Measurements from ENCODE around the gene SALL4.

SALL4 gene

GRCh38 chr20:51760905-51761546 is 41.3 kb downstream of the SALL4 start:
- TF ChIP-seq GATA3 (IDR thresholded peaks at IDR 0.05; ENCODE audit: low read depth, low read length), result no peak
- TF ChIP-seq GATA2 (IDR thresholded peaks at IDR 0.05; ENCODE audit: low read depth, low read length), result no peak

GRCh38 chr20:51759769-51760510 is 42.4 kb downstream of the SALL4 start:
- TF ChIP-seq GATA2 (IDR thresholded peaks at IDR 0.05; ENCODE audit: low read depth, low read length), result no peak
- TF ChIP-seq GATA3 (IDR thresholded peaks at IDR 0.05; ENCODE audit: low read depth, low read length), result no peak

- TF ChIP-seq GATA2 (IDR thresholded peaks at IDR 0.05; ENCODE audit: low read depth, low read length) (no peak), GATA3 (IDR thresholded peaks at IDR 0.05; ENCODE audit: low read depth, low read length) (no peak)
These were observed 43.3 kb downstream of the SALL4 start for GRCh38 chr20:51758978-51759544.

GRCh38 chr20:51757226-51757625 is 45.1 kb downstream of the SALL4 start:
- TF ChIP-seq GATA3 (IDR thresholded peaks at IDR 0.05; ENCODE audit: low read depth, low read length), result no peak

GRCh38 chr20:51756653-51757052 is 45.7 kb downstream of the SALL4 start:
- TF ChIP-seq GATA3 (IDR thresholded peaks at IDR 0.05; ENCODE audit: low read depth, low read length) (no peak), GATA2 (IDR thresholded peaks at IDR 0.05; ENCODE audit: low read depth, low read length) (no peak)

- no peak for TF ChIP-seq GATA3 (IDR thresholded peaks at IDR 0.05; ENCODE audit: low read depth, low read length)
- TF ChIP-seq GATA2 (IDR thresholded peaks at IDR 0.05; ENCODE audit: low read depth, low read length), result no peak
These were observed 49.9 kb downstream of the SALL4 start for GRCh38 chr20:51752343-51752951.

GRCh38 chr20:51750770-51751388 is 51.4 kb downstream of the SALL4 start:
- TF ChIP-seq GATA2 (IDR thresholded peaks at IDR 0.05; ENCODE audit: low read depth, low read length), result no peak
- no peak for TF ChIP-seq GATA3 (IDR thresholded peaks at IDR 0.05; ENCODE audit: low read depth, low read length)

GRCh38 chr20:51750037-51750769 is 52.1 kb downstream of the SALL4 start:
- TF ChIP-seq GATA2 (IDR thresholded peaks at IDR 0.05; ENCODE audit: low read depth, low read length), result no peak
- no peak for TF ChIP-seq GATA3 (IDR thresholded peaks at IDR 0.05; ENCODE audit: low read depth, low read length)

GRCh38 chr20:51749674-51750036 is 52.7 kb downstream of the SALL4 start:
- TF ChIP-seq GATA3 (IDR thresholded peaks at IDR 0.05; ENCODE audit: low read depth, low read length) (no peak), GATA2 (IDR thresholded peaks at IDR 0.05; ENCODE audit: low read depth, low read length) (no peak)

- no peak for TF ChIP-seq GATA2 (IDR thresholded peaks at IDR 0.05; ENCODE audit: low read depth, low read length)
- TF ChIP-seq GATA3 (IDR thresholded peaks at IDR 0.05; ENCODE audit: low read depth, low read length), result no peak
These were observed 55.0 kb downstream of the SALL4 start for GRCh38 chr20:51747182-51747911.

- TF ChIP-seq GATA2 (IDR thresholded peaks at IDR 0.05; ENCODE audit: low read depth, low read length), result no peak
- no peak for TF ChIP-seq GATA3 (IDR thresholded peaks at IDR 0.05; ENCODE audit: low read depth, low read length)
These were observed 56.5 kb downstream of the SALL4 start for GRCh38 chr20:51745804-51746203.

GRCh38 chr20:51740838-51741237 is 61.5 kb downstream of the SALL4 start:
- no peak for TF ChIP-seq GATA3 (IDR thresholded peaks at IDR 0.05; ENCODE audit: low read depth, low read length)
- no peak for TF ChIP-seq GATA2 (IDR thresholded peaks at IDR 0.05; ENCODE audit: low read depth, low read length)

GRCh38 chr20:51739722-51740249 is 62.5 kb downstream of the SALL4 start:
- no peak for TF ChIP-seq GATA3 (IDR thresholded peaks at IDR 0.05; ENCODE audit: low read depth, low read length)
- no peak for TF ChIP-seq GATA2 (IDR thresholded peaks at IDR 0.05; ENCODE audit: low read depth, low read length)

Data from SH-SY5Y (cell line).